K562 (cell line): ENCODE data around the gene GP1BB. TPM values are rescaled to one million over a fixed set of nuclear protein-coding genes. Genes with fewer than 3 reads are reported as not detected.

Experiments used
- ATF1 ChIP-seq, 2 experiments: fragments of 450-650 bp in 1 of 2; IDR thresholded peaks; 2 replicates each; pipeline ENCODE4 v1.6.1; 2016; ENCODE audit warnings: missing compliant biosample characterization in 1 of 2, missing genetic modification characterization in 1 of 2
- BACH1 ChIP-seq: fragments of 200-800 bp; sonication (Bioruptor generic); IDR thresholded peaks from 2 replicates; pipeline ENCODE4 v1.6.1; 2016; ENCODE audit warnings: missing genetic modification characterization, missing compliant biosample characterization
- BCL6 ChIP-seq: fragments of 250-450 bp; sonication (Bioruptor Pico); IDR thresholded peaks from 2 replicates; pipeline ENCODE4 v1.4.0; 2020
- BRF1 ChIP-seq: IDR thresholded peaks from 3 replicates; pipeline ENCODE4 v1.6.1; 2011; ENCODE audit warnings: borderline replicate concordance, mild to moderate bottlenecking; ENCODE audit not compliant: insufficient read length; ENCODE audit errors: extremely low read depth
- GABPB2 ChIP-seq: fragments of 250-450 bp; sonication (Bioruptor Pico); conservative IDR thresholded peaks from 2 replicates; pipeline ENCODE4 v1.5.1; 2021; ENCODE audit warnings: mild to moderate bottlenecking
- POLR2A ChIP-seq: fragments of 450-650 bp; conservative IDR thresholded peaks from 2 replicates; pipeline ENCODE4 v1.6.1; 2016
- RBFOX2 ChIP-seq: fragments of 200-400 bp; formaldehyde crosslinking; IDR thresholded peaks from 2 replicates; pipeline ENCODE4 v1.6.1; 2017; ENCODE audit warnings: low read depth, mild to moderate bottlenecking, low read length, moderate library complexity
- SPI1 ChIP-seq: IDR thresholded peaks from 2 replicates; pipeline ENCODE4 v1.6.1; 2011; ENCODE audit warnings: low read depth, low read length, control low read depth, borderline replicate concordance
- SRSF1 ChIP-seq: fragments of 200-400 bp; formaldehyde crosslinking; IDR thresholded peaks from 2 replicates; pipeline ENCODE4 v1.6.1; 2017; ENCODE audit warnings: mild to moderate bottlenecking, low read depth, low read length, moderate library complexity
- ZNF780A ChIP-seq: fragments of 250-450 bp; sonication (Bioruptor Pico); IDR thresholded peaks from 2 replicates; pipeline ENCODE4 v1.5.0; 2021; ENCODE audit warnings: mild to moderate bottlenecking
- polyA plus RNA-seq, 8 experiments: library from polyadenylated mRNA; depleted of rRNA in 4 of 8; stranded (reverse) in 5 of 8; unstranded in 3 of 8; fragments of >200 nt; fragmentation: Nextera tagmentation in 2 of 8; fragmentation: Illumina TruSeq in 1 of 8; extraction: Ambion mirVana in 2 of 8; extraction: Trizol in 1 of 8; gene quantifications; 2 replicates each; pipeline versions ENCODE4 v1.2.1 to v1.2.3, GENCODE V29; 2011 to 2014; ENCODE audit warnings: inconsistent platforms in 1 of 8, missing spikeins in 1 of 8
- total RNA-seq, 7 experiments: library from RNA; depleted of rRNA in 6 of 7; stranded (reverse); fragments of >200 nt in 6 of 7; fragmentation: Illumina TruSeq in 2 of 7; extraction: Trizol in 2 of 7; gene quantifications; 2 replicates each; pipeline versions ENCODE4 v1.2.1 to v1.2.3, GENCODE V29; 2011 to 2021; ENCODE audit warnings: low replicate concordance in 1 of 7
- TF ChIP-seq, protein P1 (sequence below): sonication (generic); formaldehyde crosslinking; IDR thresholded peaks from 2 replicates; pipeline ENCODE4 v1.8.1; 2023; ENCODE audit warnings: missing genetic modification reagents, mild to moderate bottlenecking, borderline replicate concordance
- TF ChIP-seq, protein P2 (sequence below): fragments of 250-450 bp; sonication (Bioruptor Pico); IDR thresholded peaks from 2 replicates; pipeline ENCODE4 v1.6.1; 2021; ENCODE audit warnings: mild to moderate bottlenecking
- TF ChIP-seq, protein P3 (sequence below), 2 experiments: fragments of 250-450 bp in 1 of 2; fragments of 450-650 bp in 1 of 2; sonication (Bioruptor Pico) in 1 of 2; IDR thresholded peaks; 2 replicates each; pipeline versions ENCODE4 v1.6.1 to v1.8.0; 2016 to 2021; ENCODE audit warnings: mild to moderate bottlenecking in 2 of 2, moderate library complexity in 2 of 2, missing compliant biosample characterization in 1 of 2, missing genetic modification characterization in 1 of 2
- TF ChIP-seq, protein P4 (sequence below), 2 experiments: fragments of 450-650 bp; IDR thresholded peaks; 2 replicates each; pipeline ENCODE4 v1.6.1; 2016
- TF ChIP-seq, protein P5 (sequence below): fragments of 250-450 bp; sonication (Bioruptor Pico); IDR thresholded peaks from 2 replicates; pipeline ENCODE4 v1.4.0; 2020; ENCODE audit warnings: borderline replicate concordance

The GP1BB gene
- total and polyA plus RNA-seq, 9 of the 15 experiments (the other 6 are each of a cell fraction or from before 2014, with no cell fraction given) = 0.69 to 162 (median 2.8) TPM

DNA sequence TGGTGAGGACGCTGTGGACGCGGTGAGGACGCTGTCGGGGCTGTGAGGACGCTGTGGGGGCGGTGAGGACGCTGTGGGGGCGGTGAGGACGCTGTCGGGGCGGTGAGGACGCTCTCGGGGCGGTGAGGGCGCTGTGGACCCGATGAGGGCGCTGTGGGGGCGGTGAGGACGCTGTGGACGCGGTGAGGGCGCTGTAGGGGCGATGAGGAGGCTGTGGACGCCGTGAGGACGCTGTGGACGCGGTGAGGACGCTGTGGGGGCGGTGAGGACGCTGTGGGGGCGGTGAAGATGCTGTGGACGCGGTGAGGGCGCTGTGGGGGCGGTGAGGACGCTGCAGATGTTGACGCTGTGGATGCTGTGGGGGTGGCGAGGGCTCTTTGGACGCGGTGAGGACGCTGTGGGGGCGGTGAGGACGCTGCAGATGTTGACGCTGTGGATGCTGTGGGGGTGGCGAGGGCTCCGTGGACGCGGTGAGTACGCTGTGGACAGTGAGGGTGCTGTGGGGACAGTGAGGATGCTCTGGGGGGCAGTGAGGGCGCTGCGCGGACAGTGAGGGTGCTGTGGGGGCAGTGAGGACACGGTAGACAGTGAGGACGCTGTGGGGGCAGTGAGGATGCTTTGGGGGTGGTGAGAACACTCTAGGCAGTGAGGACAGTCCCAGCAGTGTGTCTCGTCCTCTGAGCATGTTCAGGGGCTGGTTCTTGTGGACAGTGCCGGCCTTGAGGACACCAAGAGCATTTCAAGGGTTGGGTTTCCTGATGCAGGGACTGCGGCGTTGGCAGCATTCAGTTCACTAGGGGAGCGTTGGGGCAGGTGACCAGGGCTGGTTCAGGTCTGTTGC is 4.2 kb downstream of the GP1BB start (continued):
- TF ChIP-seq, protein P1, sequence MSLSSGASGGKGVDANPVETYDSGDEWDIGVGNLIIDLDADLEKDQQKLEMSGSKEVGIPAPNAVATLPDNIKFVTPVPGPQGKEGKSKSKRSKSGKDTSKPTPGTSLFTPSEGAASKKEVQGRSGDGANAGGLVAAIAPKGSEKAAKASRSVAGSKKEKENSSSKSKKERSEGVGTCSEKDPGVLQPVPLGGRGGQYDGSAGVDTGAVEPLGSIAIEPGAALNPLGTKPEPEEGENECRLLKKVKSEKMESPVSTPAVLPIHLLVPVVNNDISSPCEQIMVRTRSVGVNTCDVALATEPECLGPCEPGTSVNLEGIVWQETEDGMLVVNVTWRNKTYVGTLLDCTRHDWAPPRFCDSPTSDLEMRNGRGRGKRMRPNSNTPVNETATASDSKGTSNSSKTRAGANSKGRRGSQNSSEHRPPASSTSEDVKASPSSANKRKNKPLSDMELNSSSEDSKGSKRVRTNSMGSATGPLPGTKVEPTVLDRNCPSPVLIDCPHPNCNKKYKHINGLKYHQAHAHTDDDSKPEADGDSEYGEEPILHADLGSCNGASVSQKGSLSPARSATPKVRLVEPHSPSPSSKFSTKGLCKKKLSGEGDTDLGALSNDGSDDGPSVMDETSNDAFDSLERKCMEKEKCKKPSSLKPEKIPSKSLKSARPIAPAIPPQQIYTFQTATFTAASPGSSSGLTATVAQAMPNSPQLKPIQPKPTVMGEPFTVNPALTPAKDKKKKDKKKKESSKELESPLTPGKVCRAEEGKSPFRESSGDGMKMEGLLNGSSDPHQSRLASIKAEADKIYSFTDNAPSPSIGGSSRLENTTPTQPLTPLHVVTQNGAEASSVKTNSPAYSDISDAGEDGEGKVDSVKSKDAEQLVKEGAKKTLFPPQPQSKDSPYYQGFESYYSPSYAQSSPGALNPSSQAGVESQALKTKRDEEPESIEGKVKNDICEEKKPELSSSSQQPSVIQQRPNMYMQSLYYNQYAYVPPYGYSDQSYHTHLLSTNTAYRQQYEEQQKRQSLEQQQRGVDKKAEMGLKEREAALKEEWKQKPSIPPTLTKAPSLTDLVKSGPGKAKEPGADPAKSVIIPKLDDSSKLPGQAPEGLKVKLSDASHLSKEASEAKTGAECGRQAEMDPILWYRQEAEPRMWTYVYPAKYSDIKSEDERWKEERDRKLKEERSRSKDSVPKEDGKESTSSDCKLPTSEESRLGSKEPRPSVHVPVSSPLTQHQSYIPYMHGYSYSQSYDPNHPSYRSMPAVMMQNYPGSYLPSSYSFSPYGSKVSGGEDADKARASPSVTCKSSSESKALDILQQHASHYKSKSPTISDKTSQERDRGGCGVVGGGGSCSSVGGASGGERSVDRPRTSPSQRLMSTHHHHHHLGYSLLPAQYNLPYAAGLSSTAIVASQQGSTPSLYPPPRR (CRISPR knock-in tag) = no peak
- TF ChIP-seq SRSF1 = no peak
- TF ChIP-seq BRF1 = no peak
- no peak for TF ChIP-seq BCL6 (CRISPR knock-in tag)
- no peak for TF ChIP-seq BACH1
- TF ChIP-seq, protein P2, sequence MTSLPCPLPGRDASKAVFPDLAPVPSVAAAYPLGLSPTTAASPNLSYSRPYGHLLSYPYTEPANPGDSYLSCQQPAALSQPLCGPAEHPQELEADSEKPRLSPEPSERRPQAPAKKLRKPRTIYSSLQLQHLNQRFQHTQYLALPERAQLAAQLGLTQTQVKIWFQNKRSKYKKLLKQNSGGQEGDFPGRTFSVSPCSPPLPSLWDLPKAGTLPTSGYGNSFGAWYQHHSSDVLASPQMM = no peak
- no peak for TF ChIP-seq ZNF780A (CRISPR knock-in tag)
- no peak for TF ChIP-seq POLR2A
- TF ChIP-seq, protein P3, sequence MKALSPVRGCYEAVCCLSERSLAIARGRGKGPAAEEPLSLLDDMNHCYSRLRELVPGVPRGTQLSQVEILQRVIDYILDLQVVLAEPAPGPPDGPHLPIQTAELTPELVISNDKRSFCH (CRISPR knock-in tag; IDR thresholded peaks at IDR 0.05) = no peak
- TF ChIP-seq, protein P3 (tag; IDR thresholded peaks at IDR 0.05) = peak; percentile 71; the same call in 1 of the 2 replicates
- TF ChIP-seq SPI1 = no peak
- TF ChIP-seq GABPB2 (CRISPR knock-in tag) = peak; percentile 85; the same call in 1 of the 2 replicates
- TF ChIP-seq RBFOX2 = peak; percentile 30; the same call in 1 of the 2 replicates
- TF ChIP-seq, protein P4, sequence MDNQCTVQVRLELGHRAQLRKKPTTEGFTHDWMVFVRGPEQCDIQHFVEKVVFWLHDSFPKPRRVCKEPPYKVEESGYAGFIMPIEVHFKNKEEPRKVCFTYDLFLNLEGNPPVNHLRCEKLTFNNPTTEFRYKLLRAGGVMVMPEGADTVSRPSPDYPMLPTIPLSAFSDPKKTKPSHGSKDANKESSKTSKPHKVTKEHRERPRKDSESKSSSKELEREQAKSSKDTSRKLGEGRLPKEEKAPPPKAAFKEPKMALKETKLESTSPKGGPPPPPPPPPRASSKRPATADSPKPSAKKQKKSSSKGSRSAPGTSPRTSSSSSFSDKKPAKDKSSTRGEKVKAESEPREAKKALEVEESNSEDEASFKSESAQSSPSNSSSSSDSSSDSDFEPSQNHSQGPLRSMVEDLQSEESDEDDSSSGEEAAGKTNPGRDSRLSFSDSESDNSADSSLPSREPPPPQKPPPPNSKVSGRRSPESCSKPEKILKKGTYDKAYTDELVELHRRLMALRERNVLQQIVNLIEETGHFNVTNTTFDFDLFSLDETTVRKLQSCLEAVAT (IDR thresholded peaks at IDR 0.05) = no peak
- no peak for TF ChIP-seq ATF1 (CRISPR knock-in tag; IDR thresholded peaks at IDR 0.05)
- TF ChIP-seq ATF1 (tag; IDR thresholded peaks at IDR 0.05) = no peak
- TF ChIP-seq, protein P5, sequence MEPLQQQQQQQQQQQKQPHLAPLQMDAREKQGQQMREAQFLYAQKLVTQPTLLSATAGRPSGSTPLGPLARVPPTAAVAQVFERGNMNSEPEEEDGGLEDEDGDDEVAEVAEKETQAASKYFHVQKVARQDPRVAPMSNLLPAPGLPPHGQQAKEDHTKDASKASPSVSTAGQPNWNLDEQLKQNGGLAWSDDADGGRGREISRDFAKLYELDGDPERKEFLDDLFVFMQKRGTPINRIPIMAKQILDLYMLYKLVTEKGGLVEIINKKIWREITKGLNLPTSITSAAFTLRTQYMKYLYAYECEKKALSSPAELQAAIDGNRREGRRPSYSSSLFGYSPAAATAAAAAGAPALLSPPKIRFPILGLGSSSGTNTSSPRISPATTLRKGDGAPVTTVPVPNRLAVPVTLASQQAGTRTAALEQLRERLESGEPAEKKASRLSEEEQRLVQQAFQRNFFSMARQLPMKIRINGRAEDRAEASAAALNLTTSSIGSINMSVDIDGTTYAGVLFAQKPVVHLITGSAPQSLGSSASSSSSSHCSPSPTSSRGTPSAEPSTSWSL = no peak
